Cerebellar nuclear complex (tissue), 1 donor: ENCODE results near the gene MAMSTR.
"Not testable (repeated sequence)": the region's sequence is repeated elsewhere in the genome, so short reads cannot be mapped to it uniquely, and the experiment has no call there.

Experiments used
- DNase-seq, 2 experiments: peaks; one replicate each; lab custom pipeline; 2025; lab: John Stamatoyannopoulos, UW

Gene MAMSTR

GRCh38 chr19:48686088-48686487 lies 33.4 kb downstream of the MAMSTR start:
- DNase-seq, result no peak

- no peak for DNase-seq
These were observed 33.9 kb downstream of the MAMSTR start for GRCh38 chr19:48685583-48685982.

GRCh38 chr19:48683349-48683748 lies 36.2 kb downstream of the MAMSTR start:
- DNase-seq, result no peak

DNA sequence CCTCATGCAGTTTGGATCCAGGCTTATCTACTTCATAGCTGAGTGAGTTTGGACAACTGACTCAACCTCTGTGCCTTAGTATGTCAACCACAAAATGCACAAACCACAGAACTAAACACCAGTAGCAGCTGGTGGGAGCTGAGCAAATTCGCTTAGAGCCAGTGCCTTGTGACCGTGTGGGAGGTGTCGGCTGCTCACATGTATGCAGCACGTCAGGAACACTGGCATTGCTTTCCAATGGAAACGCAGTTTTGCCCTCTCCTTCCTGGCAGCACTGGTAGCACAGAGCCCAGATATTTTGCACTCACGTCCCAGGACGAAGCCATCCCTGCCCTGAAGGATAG lies 38.4 kb downstream of the MAMSTR start:
- DNase-seq, result no peak

GRCh38 chr19:48680436-48681126 lies 38.9 kb downstream of the MAMSTR start:
- DNase-seq, result no peak

GRCh38 chr19:48680006-48680405 lies 39.5 kb downstream of the MAMSTR start:
- not testable (repeated sequence) for DNase-seq

GRCh38 chr19:48678201-48678600 lies 41.3 kb downstream of the MAMSTR start:
- DNase-seq, result no peak

- DNase-seq, result no peak
These were observed 42.6 kb downstream of the MAMSTR start for GRCh38 chr19:48676887-48677286.

DNA sequence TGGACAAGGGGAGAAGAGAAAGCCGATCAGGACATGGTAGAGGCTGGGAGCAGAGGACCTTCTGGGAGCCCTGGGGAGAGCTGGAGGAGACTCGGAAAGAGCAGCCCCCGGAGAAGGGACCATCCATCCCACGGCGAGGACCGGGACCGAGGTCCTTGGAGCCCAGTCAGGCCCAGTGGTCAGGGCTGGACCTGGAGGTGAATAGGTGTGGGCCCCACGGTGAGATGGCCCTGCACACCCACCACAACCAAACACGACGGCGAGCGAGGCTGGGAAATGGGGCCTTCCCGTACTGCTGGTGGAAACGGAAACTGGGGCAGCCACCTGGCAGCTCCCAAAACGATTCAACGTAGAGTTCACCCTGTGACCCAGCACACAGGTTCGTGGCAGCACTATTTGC lies 43.0 kb downstream of the MAMSTR start:
- DNase-seq, result no peak

DNA sequence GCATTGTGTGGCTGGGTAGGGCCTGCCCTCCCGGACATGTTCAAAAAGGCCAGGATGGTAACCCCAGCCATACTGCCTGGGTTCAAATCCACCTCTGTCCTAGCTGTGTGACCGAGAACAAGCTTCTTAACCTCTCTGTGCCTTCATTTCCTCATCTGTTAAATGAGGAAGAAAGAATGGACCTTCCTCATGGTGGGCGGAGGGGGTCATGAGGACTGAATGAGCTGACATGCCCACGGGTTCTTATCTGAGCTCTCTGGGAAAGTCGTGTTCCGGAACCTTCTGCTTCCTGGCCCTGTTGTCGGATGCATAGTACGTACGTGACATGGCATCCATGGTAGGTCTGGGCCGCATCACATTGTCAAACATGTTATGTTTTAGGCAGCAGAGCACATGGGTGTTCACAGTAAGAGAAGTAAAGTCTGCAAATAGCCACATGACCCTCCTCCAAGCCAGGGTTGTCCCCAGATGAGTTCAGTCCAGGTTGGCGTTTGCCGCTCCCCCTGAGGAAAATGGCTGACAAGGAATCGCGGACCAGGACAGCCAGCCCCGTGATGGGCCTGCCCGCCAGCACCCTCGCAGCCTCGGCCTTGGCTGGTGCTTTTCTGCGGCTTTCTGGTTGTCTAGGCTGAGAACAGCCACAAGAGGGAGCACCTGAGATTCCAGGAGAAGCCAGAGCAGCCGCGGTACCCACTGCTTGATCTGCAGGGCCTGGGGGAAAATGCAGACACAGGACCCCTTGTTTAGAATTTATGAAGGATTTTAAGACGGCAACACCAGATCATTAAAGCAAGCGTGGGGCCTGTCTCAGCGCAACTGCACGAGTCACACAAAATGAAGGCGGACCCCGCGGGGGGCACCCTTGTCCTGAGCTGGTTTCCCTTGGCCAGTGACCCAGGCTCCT lies 44.4 kb downstream of the MAMSTR start:
- DNase-seq, result peak; percentile 54 to 88

DNA sequence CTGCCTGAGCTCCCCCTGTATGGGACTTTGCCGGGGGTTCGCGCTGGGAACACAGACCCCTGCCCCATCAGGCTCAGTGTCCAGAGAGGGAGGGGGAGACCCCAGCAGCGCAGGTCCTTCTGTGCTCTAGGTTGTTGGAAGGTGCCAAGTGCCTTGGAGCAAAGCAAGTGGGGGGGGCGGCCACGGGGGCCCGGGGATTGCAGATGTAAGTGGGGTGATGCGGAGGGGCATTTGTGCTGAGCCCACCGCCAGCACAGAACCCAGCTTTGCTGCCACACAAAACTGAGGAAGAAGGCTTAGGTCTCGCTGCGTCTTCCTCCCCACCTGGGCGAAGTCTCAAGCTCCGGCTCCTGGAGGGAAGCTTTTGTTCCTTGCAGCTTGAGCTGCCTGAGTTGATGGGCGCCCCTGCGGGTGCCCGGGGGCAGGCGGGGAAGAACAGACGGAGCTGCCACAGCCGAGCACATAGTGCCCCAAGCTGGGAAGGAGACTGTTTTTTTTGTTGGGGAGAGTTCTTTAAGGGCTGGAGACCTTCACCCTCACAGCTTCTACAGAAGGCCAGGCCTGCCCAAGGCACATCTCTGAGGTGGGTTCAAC lies 45.2 kb downstream of the MAMSTR start:
- DNase-seq, result no peak

- DNase-seq, result no peak
These were observed 46.0 kb downstream of the MAMSTR start for GRCh38 chr19:48673436-48674100.

DNA sequence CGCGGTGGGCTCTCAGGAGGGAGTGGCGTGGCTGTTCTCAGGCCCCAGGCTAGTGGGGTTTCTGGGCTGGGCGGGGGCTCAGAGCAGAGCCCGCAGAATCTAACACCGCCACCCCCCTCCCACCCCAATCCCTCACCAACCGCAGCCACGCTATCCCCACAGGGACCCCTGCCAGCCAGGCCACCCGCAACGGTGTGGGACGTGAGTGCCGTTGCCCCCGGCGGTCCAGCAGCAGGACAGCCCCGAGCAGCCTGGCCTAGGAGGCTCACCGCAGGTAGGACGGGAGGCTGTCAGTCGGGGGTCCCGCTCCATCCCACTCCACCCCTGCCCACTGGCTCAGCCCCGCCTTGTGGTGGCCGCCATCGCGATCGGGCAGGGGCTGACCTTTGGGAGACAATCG lies 46.5 kb downstream of the MAMSTR start, which contains the start of gene NTN5:
NTN5 (minus strand) TSS at position 24 of the 400 bp plus-strand sequence. CDS start 2,031 bp downstream, outside the sequence.
- no peak for DNase-seq

DNA sequence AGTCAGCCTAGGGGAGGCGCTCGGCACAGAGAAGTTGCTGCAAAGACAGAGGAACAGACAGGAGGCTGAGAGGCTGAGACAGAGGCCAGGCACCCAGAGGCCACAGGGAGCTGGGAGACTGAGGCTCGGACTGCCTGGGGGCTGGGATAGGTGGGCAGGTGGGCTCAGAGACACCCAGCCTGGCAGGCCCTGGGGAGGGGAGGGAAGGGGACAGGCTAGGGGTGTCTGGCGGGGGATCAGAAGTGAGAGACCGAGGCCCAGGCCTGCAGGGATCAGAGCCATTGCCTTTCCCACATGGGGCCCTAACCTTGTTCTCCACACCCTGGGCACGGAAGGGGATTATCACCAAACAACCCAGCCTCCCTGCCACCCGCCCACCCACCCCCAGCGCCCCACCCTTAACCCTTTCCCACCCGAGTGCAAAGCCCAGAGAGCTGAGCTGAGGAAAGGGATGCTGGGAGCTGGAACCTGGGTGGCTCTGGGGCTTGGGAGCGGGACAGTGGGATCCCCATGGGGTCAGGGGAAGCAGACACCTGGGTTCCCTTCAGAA lies 48.0 kb downstream of the MAMSTR start:
- DNase-seq, result no peak

DNA sequence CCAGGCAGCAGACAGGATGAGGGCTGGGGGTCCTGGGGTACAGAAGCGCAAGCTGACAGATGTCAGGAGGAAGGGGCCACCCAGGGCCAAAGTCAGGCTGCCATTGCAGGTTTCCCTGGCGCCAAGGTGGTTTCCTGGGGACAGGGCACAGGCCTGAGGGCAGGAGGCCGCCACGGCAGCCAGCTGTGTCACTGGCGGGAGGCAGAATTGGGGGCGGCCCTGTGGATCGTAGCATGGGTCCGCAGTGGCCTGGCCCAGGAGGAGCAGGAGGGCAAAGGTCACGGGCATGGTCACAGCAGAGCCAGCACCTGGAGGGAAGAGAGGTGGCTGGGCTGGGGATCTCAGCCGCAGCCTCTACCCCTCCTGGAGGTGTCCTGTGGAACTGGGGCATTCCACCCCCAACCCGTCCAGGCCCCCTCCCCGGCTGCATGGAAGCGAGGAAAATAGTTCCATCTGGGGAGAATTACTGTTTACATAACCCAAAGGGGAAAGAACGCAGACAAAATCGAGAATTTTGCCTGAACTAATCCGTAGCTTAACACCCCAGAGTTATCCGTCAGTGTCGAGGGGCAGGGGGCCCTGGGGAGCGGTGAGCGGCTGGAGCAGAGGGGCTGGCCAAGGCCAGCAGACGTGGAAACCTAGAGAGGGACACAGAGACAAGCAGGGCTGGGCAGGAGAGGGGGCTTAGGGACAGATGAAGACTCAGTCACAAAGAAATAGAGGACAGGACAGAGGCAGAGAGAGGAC lies 48.7 kb downstream of the MAMSTR start:
- DNase-seq, result no peak

- no peak for DNase-seq
These were observed 49.4 kb downstream of the MAMSTR start for GRCh38 chr19:48669903-48670668.

GRCh38 chr19:48668761-48669160 lies 50.8 kb downstream of the MAMSTR start:
- DNase-seq, result no peak

DNA sequence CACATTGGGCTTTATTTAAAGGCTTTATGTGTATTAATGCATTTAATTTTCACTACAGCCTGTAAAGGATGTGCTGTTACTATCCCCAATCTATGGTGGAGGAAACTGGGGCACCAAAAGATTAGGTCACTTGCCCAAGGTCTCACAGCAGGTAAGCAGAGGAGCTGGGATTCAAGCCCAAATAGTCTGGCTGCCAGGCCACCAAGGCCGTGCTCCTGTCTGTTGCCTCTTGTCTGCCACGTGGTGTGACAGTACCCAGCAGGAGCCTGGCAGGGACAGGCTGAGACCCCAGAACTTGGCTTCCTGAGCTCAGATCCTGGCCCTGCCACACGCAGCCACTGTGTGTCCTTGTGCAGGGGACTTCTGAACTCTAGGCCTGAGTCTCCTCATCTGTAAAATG lies 51.2 kb downstream of the MAMSTR start:
- peak in 1 of 2 experiments; percentile 12 for DNase-seq

GRCh38 chr19:48665786-48666185 lies 53.7 kb downstream of the MAMSTR start:
- DNase-seq, result no peak

- no peak for DNase-seq
These were observed 55.0 kb downstream of the MAMSTR start for GRCh38 chr19:48664476-48664875.
